IMR-90 (cell line): ENCODE measurements around the gene TMCC3. TPM values are rescaled to one million over a fixed set of nuclear protein-coding genes. Genes with fewer than 3 reads are reported as not detected.

Experiments
- ATAC-seq: fragments of 200-7000 bp; cut with Tn5 transposase; 2 replicates; pipeline ENCODE4 v1.9.1; 2020; ENCODE audit warnings: low read depth, mild to moderate bottlenecking, moderate library complexity
- BruUV-seq: library from RNA; stranded (reverse); fragments of 400-500 nt; replicated peaks from 2 replicates; lab custom pipeline; 2021; lab: Mats Ljungman, UMichigan
- CTCF ChIA-PET: fragments of 300-600 bp; formaldehyde crosslinking; extraction: SDS; loops from one replicate; lab custom pipeline; 2021; ENCODE audit warnings: antibody characterized with exemption; lab: Yijun Ruan, JAX
- POLR2A ChIA-PET: fragments of 300-600 bp; sonication (Branson Sonifier 250); formaldehyde crosslinking; loops from one replicate; lab custom pipeline; 2022; ENCODE audit warnings: antibody characterized with exemption; ENCODE audit not compliant: unreplicated experiment; lab: Charles Lee
- DNase-seq: peaks from one replicate; pipeline ENCODE4 v3.0.0; 2013
- H2AFZ ChIP-seq: replicated peaks from 2 replicates; pipeline ENCODE3; 2013; ENCODE audit warnings: low read length, mild to moderate bottlenecking; ENCODE audit not compliant: poor library complexity
- H2AK5ac ChIP-seq: 2 replicates; pipeline ENCODE4 v1.6.1; 2013; ENCODE audit warnings: low read depth, low read length, inconsistent platforms
- H2AK9ac ChIP-seq: replicated peaks from 2 replicates; pipeline ENCODE3; 2013; ENCODE audit warnings: mild to moderate bottlenecking, low read depth, low read length, moderate library complexity; ENCODE audit not compliant: poor library complexity
- H2BK120ac ChIP-seq: 2 replicates; pipeline ENCODE4 v1.6.1; 2013; ENCODE audit warnings: low read depth, low read length, inconsistent platforms
- H2BK15ac ChIP-seq: 3 replicates; pipeline ENCODE4 v1.6.1; 2013; ENCODE audit warnings: low read depth, low read length, inconsistent platforms
- H2BK20ac ChIP-seq: 2 replicates; pipeline ENCODE4 v1.6.1; 2013; ENCODE audit warnings: low read depth, mild to moderate bottlenecking, inconsistent platforms, low read length, moderate library complexity
- H2BK5ac ChIP-seq: 2 replicates; pipeline ENCODE4 v1.6.1; 2013; ENCODE audit warnings: mild to moderate bottlenecking, low read depth, low read length, inconsistent platforms; ENCODE audit not compliant: poor library complexity, severe bottlenecking
- H3K14ac ChIP-seq: replicated peaks from 2 replicates; pipeline ENCODE4 v1.6.1; 2013; ENCODE audit warnings: low read depth, low read length, inconsistent platforms
- H3K18ac ChIP-seq: 2 replicates; pipeline ENCODE4 v1.6.1; 2013; ENCODE audit warnings: low read depth, low read length, control low read depth
- H3K23ac ChIP-seq: 2 replicates; pipeline ENCODE4 v1.6.1; 2013; ENCODE audit warnings: low read depth, low read length, inconsistent platforms
- H3K27ac ChIP-seq: 2 replicates; pipeline ENCODE4 v1.5.1; 2013; ENCODE audit warnings: mild to moderate bottlenecking, control low read depth, low read length; ENCODE audit not compliant: insufficient read depth
- H3K27me3 ChIP-seq: 2 replicates; pipeline ENCODE4 v1.6.1; 2013; ENCODE audit warnings: low read length; ENCODE audit not compliant: control insufficient read depth, insufficient read depth
- H3K36me3 ChIP-seq: 2 replicates; pipeline ENCODE4 v1.6.1; 2013; ENCODE audit warnings: low read length, mixed read lengths; ENCODE audit not compliant: control insufficient read depth, insufficient read depth
- H3K4ac ChIP-seq: 2 replicates; pipeline ENCODE4 v1.6.1; 2013; ENCODE audit warnings: low read depth, low read length, inconsistent platforms
- H3K4me1 ChIP-seq: 2 replicates; pipeline ENCODE4 v1.6.1; 2013; ENCODE audit warnings: low read length, mixed read lengths; ENCODE audit not compliant: control insufficient read depth, insufficient read depth
- H3K4me2 ChIP-seq: 2 replicates; pipeline ENCODE4 v1.6.1; 2013; ENCODE audit warnings: low read depth, mild to moderate bottlenecking, control low read depth, low read length, moderate library complexity
- H3K4me3 ChIP-seq: 2 replicates; pipeline ENCODE4 v1.5.1; 2013; ENCODE audit warnings: low read depth, mild to moderate bottlenecking, control low read depth, low read length, moderate library complexity; ENCODE audit not compliant: insufficient read depth
- H3K56ac ChIP-seq: 2 replicates; pipeline ENCODE4 v1.6.1; 2013; ENCODE audit warnings: low read length, inconsistent platforms; ENCODE audit not compliant: insufficient read depth; ENCODE audit errors: extremely low read depth
- H3K79me1 ChIP-seq, 2 experiments: 2 replicates each; pipeline ENCODE4 v1.6.1; 2013; ENCODE audit warnings: low read length in 2 of 2, inconsistent platforms in 1 of 2, low read depth in 1 of 2
- H3K9ac ChIP-seq: 2 replicates; pipeline ENCODE4 v1.6.1; 2013; ENCODE audit warnings: low read depth, low read length, control low read depth
- H3K9me1 ChIP-seq: 2 replicates; pipeline ENCODE4 v1.6.1; 2013; ENCODE audit warnings: low read length, inconsistent platforms; ENCODE audit not compliant: insufficient read depth
- H3K9me3 ChIP-seq: 2 replicates; pipeline ENCODE4 v1.6.1; 2013; ENCODE audit warnings: low read length; ENCODE audit not compliant: control insufficient read depth, insufficient read depth
- H4K20me1 ChIP-seq: 2 replicates; pipeline ENCODE4 v1.6.1; 2013; ENCODE audit warnings: low read length, inconsistent platforms; ENCODE audit not compliant: insufficient read depth
- H4K5ac ChIP-seq: 2 replicates; pipeline ENCODE4 v1.6.1; 2013; ENCODE audit warnings: mild to moderate bottlenecking, low read depth, low read length, control low read depth
- H4K8ac ChIP-seq, 2 experiments: 2 replicates each; pipeline ENCODE4 v1.6.1; 2013; ENCODE audit warnings: low read depth in 2 of 2, low read length in 2 of 2, control low read depth in 1 of 2, inconsistent platforms in 1 of 2
- H4K91ac ChIP-seq: 2 replicates; pipeline ENCODE4 v1.6.1; 2013; ENCODE audit warnings: low read depth, low read length, inconsistent platforms; ENCODE audit not compliant: insufficient read depth
- CHD1 ChIP-seq: IDR thresholded peaks from 2 replicates; pipeline ENCODE4 v1.6.1; 2012; ENCODE audit warnings: low read depth, low read length, improper control_type of control experiment
- FOS ChIP-seq: fragments of 150-350 bp; IDR thresholded peaks from 2 replicates; pipeline ENCODE4 v1.6.1; 2016; ENCODE audit warnings: low read depth, low read length
- MAZ ChIP-seq: IDR thresholded peaks from 2 replicates; pipeline ENCODE4 v1.6.1; 2012; ENCODE audit warnings: low read depth, mild to moderate bottlenecking, low read length, improper control_type of control experiment, moderate library complexity, borderline replicate concordance
- MXI1 ChIP-seq: IDR thresholded peaks from 2 replicates; pipeline ENCODE4 v1.6.1; 2012; ENCODE audit warnings: low read depth, mild to moderate bottlenecking, low read length, moderate library complexity, borderline replicate concordance
- NFE2L2 ChIP-seq: fragments of 150-350 bp; IDR thresholded peaks from 2 replicates; pipeline ENCODE4 v1.6.1; 2016; ENCODE audit warnings: low read depth, mild to moderate bottlenecking, low read length
- POLR2A ChIP-seq: IDR thresholded peaks from 2 replicates; pipeline ENCODE4 v1.6.1; 2012; ENCODE audit warnings: mild to moderate bottlenecking, low read depth, low read length
- RAD21 ChIP-seq: IDR thresholded peaks from 2 replicates; pipeline ENCODE4 v1.6.1; 2012; ENCODE audit warnings: low read length, improper control_type of control experiment
- RCOR1 ChIP-seq: IDR thresholded peaks from 2 replicates; pipeline ENCODE4 v1.6.1; 2012; ENCODE audit warnings: mild to moderate bottlenecking, low read length, improper control_type of control experiment; ENCODE audit not compliant: insufficient replicate concordance
- SMC3 ChIP-seq: fragments of 150-350 bp; IDR thresholded peaks from 2 replicates; pipeline ENCODE4 v1.6.1; 2016; ENCODE audit warnings: low read depth, mild to moderate bottlenecking, antibody characterized with exemption, low read length, moderate library complexity
- WGBS, 2 experiments: methylation state at CpG; one replicate each; pipeline versions ENCODE4 v1.1.5 to v1.1.7; 2013; ENCODE audit warnings: missing lambda C conversion rate in 2 of 2; ENCODE audit not compliant: insufficient read length in 1 of 2; ENCODE audit errors: extremely low coverage in 2 of 2; 5-methylcytosine and 5-hydroxymethylcytosine counted together
- dilution Hi-C: fragments of 300-500 bp; cut with HindIII; formaldehyde crosslinking; loops from one replicate; pipeline ENCODE4 v1.14.3; 2018; ENCODE audit warnings: low sequenced_read_pairs; ENCODE audit not compliant: unreplicated experiment
- in situ Hi-C: fragments of 300-500 bp; cut with MboI; formaldehyde crosslinking; loops from 3 replicates; pipeline ENCODE4 v1.14.3; 2019; ENCODE audit warnings: low sequenced_read_pairs, inconsistent platforms, mixed read lengths
- intact Hi-C: fragments of 100-400 bp; cut with micrococcal nuclease; formaldehyde crosslinking; loops from 2 replicates; pipeline ENCODE4 v1.10.0; 2022
- polyA plus RNA-seq, 3 experiments: library from polyadenylated mRNA; depleted of rRNA; stranded (reverse); fragments of >200 nt; gene quantifications; 2 replicates each; pipeline ENCODE4 v1.2.3, GENCODE V29; 2012; ENCODE audit warnings: low replicate concordance in 1 of 3
- total RNA-seq: library from RNA; depleted of rRNA; stranded (reverse); fragments of >200 nt; gene quantifications from 2 replicates; pipeline ENCODE4 v1.2.3, GENCODE V29; 2012
- TF ChIP-seq, protein P1 (sequence below): fragments of 150-350 bp; IDR thresholded peaks from 2 replicates; pipeline ENCODE4 v1.6.1; 2016; ENCODE audit warnings: low read depth, mild to moderate bottlenecking, low read length, moderate library complexity, borderline replicate concordance

The TMCC3 gene
- total and polyA plus RNA-seq, 2 of the 4 experiments (the other 2 are of a cell fraction) = 0.14 to 0.36 TPM

DNA sequence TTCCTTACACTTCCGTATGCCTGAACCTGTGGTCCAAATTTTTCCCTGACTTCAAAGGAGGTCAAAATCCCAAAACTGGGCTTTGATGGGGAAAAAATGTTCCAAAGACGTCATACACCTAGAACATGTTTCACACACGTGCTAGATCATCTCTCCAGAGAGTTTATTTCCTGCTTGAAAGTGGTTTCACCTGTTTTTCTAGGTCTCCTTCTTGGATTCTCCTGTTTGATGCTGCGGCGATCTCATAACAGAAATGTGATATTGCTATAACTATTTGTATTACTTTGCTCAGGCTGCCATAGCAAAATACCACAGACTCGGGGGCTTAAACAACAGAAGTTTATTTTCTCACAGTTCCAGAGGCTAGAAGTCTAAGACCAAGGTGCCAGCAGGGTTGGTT lies 19.7 kb upstream of the TMCC3 start:
- ChIA-PET POLR2A (no interaction called here), CTCF (interaction anchor here (0.8 kb wide), 1 partner anchor 85 kb away, joined by 3 read pairs; no protein-coding TSS in a partner anchor)
- no peak overlapping the region for H2BK20ac ChIP-seq
- dilution Hi-C loops (no loop called here), in situ Hi-C loops (no loop called here), intact Hi-C loops (no loop called here)
- H3K4ac ChIP-seq = no peak overlapping the region
- ATAC-seq (no peak), DNase-seq (no peak)
- H3K9me1 ChIP-seq = no peaks in the 10 kb centered on the region
- H2BK15ac ChIP-seq = no peak overlapping the region
- H3K14ac ChIP-seq = no peak overlapping the region
- no peak overlapping the region for H2AK9ac ChIP-seq
- no peak overlapping the region for H3K56ac ChIP-seq
- H3K23ac ChIP-seq = no peak overlapping the region
- no peaks in the 10 kb centered on the region for H3K9me3 ChIP-seq
- no peak overlapping the region for H2AK5ac ChIP-seq
- H3K9ac ChIP-seq = no peak overlapping the region
- no peaks in the 10 kb centered on the region for H3K4me1 ChIP-seq
- H3K36me3 ChIP-seq = no peaks in the 10 kb centered on the region
- H2AFZ ChIP-seq = no peak overlapping the region
- H4K91ac ChIP-seq = no peak overlapping the region
- no peak overlapping the region for H4K5ac ChIP-seq
- no peaks in the 10 kb centered on the region for H3K79me1 ChIP-seq
- no peaks in the 10 kb centered on the region for H4K20me1 ChIP-seq
- no peak overlapping the region for H3K18ac ChIP-seq
- H4K8ac ChIP-seq = no peak overlapping the region
- H2BK120ac ChIP-seq = no peak overlapping the region
- H2BK5ac ChIP-seq = no peak overlapping the region
- no peak overlapping the region for H3K4me3 ChIP-seq
- no peak overlapping the region for H3K27ac ChIP-seq
- TF ChIP-seq, protein P1, sequence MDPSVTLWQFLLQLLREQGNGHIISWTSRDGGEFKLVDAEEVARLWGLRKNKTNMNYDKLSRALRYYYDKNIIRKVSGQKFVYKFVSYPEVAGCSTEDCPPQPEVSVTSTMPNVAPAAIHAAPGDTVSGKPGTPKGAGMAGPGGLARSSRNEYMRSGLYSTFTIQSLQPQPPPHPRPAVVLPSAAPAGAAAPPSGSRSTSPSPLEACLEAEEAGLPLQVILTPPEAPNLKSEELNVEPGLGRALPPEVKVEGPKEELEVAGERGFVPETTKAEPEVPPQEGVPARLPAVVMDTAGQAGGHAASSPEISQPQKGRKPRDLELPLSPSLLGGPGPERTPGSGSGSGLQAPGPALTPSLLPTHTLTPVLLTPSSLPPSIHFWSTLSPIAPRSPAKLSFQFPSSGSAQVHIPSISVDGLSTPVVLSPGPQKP = no peak
- no peak for TF ChIP-seq MXI1
- no peak for TF ChIP-seq FOS
- no peak for TF ChIP-seq NFE2L2
- no peak for TF ChIP-seq CHD1
- TF ChIP-seq RAD21 = no peak
- no peak for TF ChIP-seq RCOR1
- no peak for TF ChIP-seq SMC3
- no peak for TF ChIP-seq MAZ
- no peak for TF ChIP-seq POLR2A
- WGBS, 2 experiments = no CpG with 5 or more reads among the region's 6 CpGs
- no peak overlapping the region for H3K4me2 ChIP-seq
- peaks cover 4% of the 10 kb centered on the region for H3K27me3 ChIP-seq
- no TSS peak for BruUV-seq
